Epithelial cell of prostate (primary cell): ENCODE results near the gene PIK3CD.
"Not testable (repeated sequence)": the region's sequence is repeated elsewhere in the genome, so short reads cannot be mapped to it uniquely, and the experiment has no call there.

Source experiments
- DNase-seq: peaks from one replicate; pipeline ENCODE4 v3.0.0-alpha.2; 2011; ENCODE audit warnings: low read depth, low spot score
- H3K27ac ChIP-seq: fragments of 450-650 bp; 2 replicates; pipeline ENCODE4 v1.5.1; 2017; ENCODE audit warnings: mild to moderate bottlenecking

Gene PIK3CD

GRCh38 chr1:9687120-9687873, 35.8 kb downstream of the PIK3CD start:
- peak overlapping the region; percentile 61 for H3K27ac ChIP-seq
- DNase-seq = no peak

GRCh38 chr1:9687874-9688582, 36.5 kb downstream of the PIK3CD start:
- DNase-seq = no peak
- H3K27ac ChIP-seq = peak overlapping the region; percentile 61

GRCh38 chr1:9688599-9688998, 37.1 kb downstream of the PIK3CD start:
- peak overlapping the region; percentile 61 for H3K27ac ChIP-seq
- DNase-seq = no peak

- peak overlapping the region; percentile 61 for H3K27ac ChIP-seq
- DNase-seq = no peak
These were observed 37.6 kb downstream of the PIK3CD start for GRCh38 chr1:9689011-9689706.

- H3K27ac ChIP-seq = peak overlapping the region; percentile 31
These were observed 38.4 kb downstream of the PIK3CD start for GRCh38 chr1:9689971-9690381.

GRCh38 chr1:9690440-9691107, 39.0 kb downstream of the PIK3CD start:
- no peak for DNase-seq
- peak overlapping the region; percentile 31 for H3K27ac ChIP-seq

More at GRCh38 chr1:9689971-9690381, 38.4 kb downstream of the PIK3CD start:
- no peak for DNase-seq

- no peak overlapping the region for H3K27ac ChIP-seq
- no peak for DNase-seq
These were observed 39.5 kb downstream of the PIK3CD start for GRCh38 chr1:9691108-9691445.

GRCh38 chr1:9691691-9692090, 40.2 kb downstream of the PIK3CD start:
- no peak for DNase-seq
- no peak overlapping the region for H3K27ac ChIP-seq

- no peak for DNase-seq
- H3K27ac ChIP-seq = no peak overlapping the region
These were observed 45.3 kb downstream of the PIK3CD start for GRCh38 chr1:9696793-9697192.

- no peak for DNase-seq
- H3K27ac ChIP-seq = peak overlapping the region; percentile 77
These were observed 47.8 kb downstream of the PIK3CD start for GRCh38 chr1:9699361-9699760.

GRCh38 chr1:9700340-9700739, 48.8 kb downstream of the PIK3CD start:
- peak overlapping the region; percentile 77 for H3K27ac ChIP-seq
- peak; percentile 62 for DNase-seq

- H3K27ac ChIP-seq = peak overlapping the region; percentile 77
- no peak for DNase-seq
These were observed 50.1 kb downstream of the PIK3CD start for GRCh38 chr1:9701665-9702064.

GRCh38 chr1:9703165-9703509, 51.6 kb downstream of the PIK3CD start:
- H3K27ac ChIP-seq = no peak overlapping the region
- no peak for DNase-seq

- no peak overlapping the region for H3K27ac ChIP-seq
- DNase-seq = no peak
These were observed 52.1 kb downstream of the PIK3CD start for GRCh38 chr1:9703681-9704080.

- no peak overlapping the region for H3K27ac ChIP-seq
- no peak for DNase-seq
These were observed 54.0 kb downstream of the PIK3CD start for GRCh38 chr1:9705337-9706093.

GRCh38 chr1:9706178-9706577, 54.6 kb downstream of the PIK3CD start:
- H3K27ac ChIP-seq = no peak overlapping the region
- DNase-seq = no peak

GRCh38 chr1:9710037-9710436, 58.5 kb downstream of the PIK3CD start:
- no peak for DNase-seq
- no peak overlapping the region for H3K27ac ChIP-seq

GRCh38 chr1:9711466-9712020, 60.0 kb downstream of the PIK3CD start:
- DNase-seq = no peak
- H3K27ac ChIP-seq = no peak overlapping the region

- H3K27ac ChIP-seq, DNase-seq: not testable (repeated sequence)
These were observed 61.2 kb downstream of the PIK3CD start for GRCh38 chr1:9712767-9713166.

- no peak for DNase-seq
- H3K27ac ChIP-seq = no peak overlapping the region
These were observed 62.8 kb downstream of the PIK3CD start for GRCh38 chr1:9714257-9714718.
